Gastroesophageal sphincter (tissue), 4 donors: ENCODE results near the gene SLC35A2. TPM values are rescaled to one million over a fixed set of nuclear protein-coding genes. Genes with fewer than 3 reads are reported as not detected.

Experiments used
- ATAC-seq: fragments of 150-250 bp; one replicate; pipeline ENCODE4 v1.9.1; 2016; ENCODE audit warnings: mild to moderate bottlenecking, moderate library complexity
- H3K27ac ChIP-seq, 4 donors: fragments of 200-600 bp; sonication (generic) in 3 of 4; 1 replicate in 3 of 4; 2 replicates in 1 of 4; pipeline ENCODE4 v1.5.1; 2016 to 2019
- H3K27me3 ChIP-seq: fragments of 200-600 bp; sonication (generic); one replicate; pipeline ENCODE4 v1.5.1; 2019
- H3K36me3 ChIP-seq, 2 donors: fragments of 200-600 bp; sonication (generic); one replicate each; pipeline ENCODE4 v1.5.1; 2019; ENCODE audit warnings: control low read depth in 1 of 2
- H3K4me1 ChIP-seq, 3 donors: fragments of 200-600 bp; sonication (generic); 1 replicate in 2 of 3; 2 replicates in 1 of 3; pipeline ENCODE4 v1.5.1; 2016 to 2019; ENCODE audit warnings: control low read depth in 2 of 3
- H3K4me3 ChIP-seq, 2 donors: fragments of 200-600 bp; sonication (generic); one replicate each; pipeline ENCODE4 v1.5.1; 2019; ENCODE audit warnings: mild to moderate bottlenecking in 1 of 2, moderate library complexity in 1 of 2
- H3K9me3 ChIP-seq, 3 donors: fragments of 200-600 bp; sonication (generic); one replicate each; pipeline ENCODE4 v1.5.1; 2017 to 2019; ENCODE audit warnings: control low read depth in 2 of 3
- CTCF ChIP-seq, 4 experiments: fragments of 200-600 bp in 2 of 4; fragments of 450-650 bp in 2 of 4; sonication (generic) in 1 of 4; IDR thresholded peaks; one replicate each; pipeline ENCODE4 v1.5.1; 2017 to 2019; ENCODE audit warnings: antibody characterized with exemption in 4 of 4, mild to moderate bottlenecking in 2 of 4, moderate library complexity in 2 of 4
- EP300 ChIP-seq: sonication (generic); formaldehyde crosslinking; IDR thresholded peaks from one replicate; pipeline ENCODE4 v1.6.1; 2017; ENCODE audit warnings: antibody characterized with exemption, mild to moderate bottlenecking
- POLR2A ChIP-seq, 2 donors: fragments of 450-650 bp; IDR thresholded peaks; one replicate each; pipeline ENCODE4 v1.6.1; 2017; ENCODE audit warnings: antibody characterized with exemption in 2 of 2, mild to moderate bottlenecking in 2 of 2, moderate library complexity in 1 of 2
- POLR2AphosphoS5 ChIP-seq: sonication (generic); formaldehyde crosslinking; IDR thresholded peaks from one replicate; pipeline ENCODE4 v1.6.1; 2017; ENCODE audit warnings: antibody characterized with exemption
- WGBS, 2 donors: methylation state at CpG; one replicate each; pipeline ENCODE4 v1.1.5; 2018; ENCODE audit warnings: low coverage in 1 of 2; 5-methylcytosine and 5-hydroxymethylcytosine counted together
- total RNA-seq, 4 donors: library from RNA; depleted of rRNA; stranded (reverse); fragments of >200 nt; gene quantifications; one replicate each; pipeline ENCODE4 v1.1.0, GENCODE V29; 2016

The SLC35A2 gene
- total RNA-seq, 4 donors from 2014 or later = 8.1 to 12.8 (median 11.9) TPM

- Histone ChIP-seq H3K27me3 (no peaks in the 10 kb centered on the region), H3K4me1 (peaks cover 0 to 21% (median 0%) of the 10 kb centered on the region in 3 donors), H3K4me3 (peak overlapping the region; percentile 64 to 67), H3K27ac (peak overlapping the region; percentile 74 to 84 (median 82)), H3K9me3 (no peaks in the 10 kb centered on the region), H3K36me3 (peaks cover 0 to 34% of the 10 kb centered on the region in 2 donors)
- no peak for ATAC-seq
- WGBS, 2 donors = 0 to 10% methylated on average over 3 to 7 of the region's 12 CpGs
- TF ChIP-seq CTCF (IDR thresholded peaks at IDR 0.05) (no peak), EP300 (no peak), POLR2AphosphoS5 (no peak), POLR2A (IDR thresholded peaks at IDR 0.05) (no peak)
Measured at GRCh38 chrX:48910926-48911411, 477 bp downstream of the SLC35A2 start.

- H3K9me3 ChIP-seq = no peaks in the 10 kb centered on the region
- H3K27me3 ChIP-seq = no peaks in the 10 kb centered on the region
- H3K36me3 ChIP-seq = peaks cover 0 to 41% of the 10 kb centered on the region in 2 donors
- no peak for ATAC-seq
- H3K4me3 ChIP-seq = no peak overlapping the region
- TF ChIP-seq POLR2A (IDR thresholded peaks at IDR 0.05) (no peak), EP300 (no peak), POLR2AphosphoS5 (no peak), CTCF (IDR thresholded peaks at IDR 0.05) (no peak)
- H3K27ac ChIP-seq = no peak overlapping the region
- WGBS, 2 donors = 80% methylated on average over 3 of the region's 17 CpGs; no CpG with 5 or more reads in 1 of the 2 donors
- H3K4me1 ChIP-seq = peaks cover 0 to 21% (median 0%) of the 10 kb centered on the region in 3 donors
Measured at GRCh38 chrX:48909703-48910294, 1.6 kb downstream of the SLC35A2 start.

- H3K9me3 ChIP-seq = no peaks in the 10 kb centered on the region
Measured at GRCh38 chrX:48908600-48908999, 2.8 kb downstream of the SLC35A2 start.

GRCh38 chrX:48905090-48905790 lies 6.2 kb downstream of the SLC35A2 start:
- TF ChIP-seq CTCF (IDR thresholded peaks at IDR 0.05) (no peak), EP300 (no peak), POLR2A (IDR thresholded peaks at IDR 0.05) (no peak), POLR2AphosphoS5 (no peak)
- Histone ChIP-seq H3K27ac (no peak overlapping the region), H3K4me3 (no peak overlapping the region), H3K9me3 (no peaks in the 10 kb centered on the region), H3K36me3 (peaks cover 0 to 69% of the 10 kb centered on the region in 2 donors), H3K4me1 (peaks cover 0 to 4% (median 0%) of the 10 kb centered on the region in 3 donors), H3K27me3 (no peaks in the 10 kb centered on the region)
- ATAC-seq = no peak
- 84% methylated on average over 5 of the region's 20 CpGs; no CpG with 5 or more reads in 1 of the 2 donors for WGBS, 2 donors

More at GRCh38 chrX:48908600-48908999, 2.8 kb downstream of the SLC35A2 start:
- H3K4me1 ChIP-seq = peaks cover 0 to 21% (median 0%) of the 10 kb centered on the region in 3 donors
- H3K27ac ChIP-seq = no peak overlapping the region
- H3K4me3 ChIP-seq = no peak overlapping the region
- H3K27me3 ChIP-seq = no peaks in the 10 kb centered on the region
- no CpG with 5 or more reads among the region's 1 CpG for WGBS, 2 donors
- no peak for ATAC-seq
- H3K36me3 ChIP-seq = peaks cover 0 to 39% of the 10 kb centered on the region in 2 donors
- no peak for TF ChIP-seq EP300
- TF ChIP-seq CTCF (IDR thresholded peaks at IDR 0.05) = no peak
- no peak for TF ChIP-seq POLR2AphosphoS5
- no peak for TF ChIP-seq POLR2A (IDR thresholded peaks at IDR 0.05)
